Keratinocyte (primary cell): ENCODE data around the gene SPRED1.

Experiments used
- CTCF ChIP-seq, 3 experiments: IDR thresholded peaks in 1 of 3; conservative IDR thresholded peaks in 1 of 3; optimal IDR thresholded peaks in 1 of 3; 2 replicates in 2 of 3; 3 replicates in 1 of 3; pipeline versions ENCODE3 to v1.5.1; 2011; ENCODE audit warnings: low read length in 3 of 3, mild to moderate bottlenecking in 3 of 3, moderate library complexity in 2 of 3, control low read depth in 1 of 3, inconsistent platforms in 1 of 3; ENCODE audit not compliant: insufficient read depth in 2 of 3; ENCODE audit errors: extremely low read depth in 1 of 3
- EZH2 ChIP-seq: IDR thresholded peaks from one replicate; pipeline ENCODE4 v1.6.1; 2012; ENCODE audit warnings: inconsistent platforms, mild to moderate bottlenecking, low read length, moderate library complexity

- no peak for TF ChIP-seq CTCF (optimal IDR thresholded peaks at IDR 0.05 in 1 of 3, IDR thresholded peaks at IDR 0.05 in 1 of 3, conservative IDR thresholded peaks at IDR 0.05 in 1 of 3; ENCODE audit: extremely low read depth in 1 of 3, insufficient read depth in 2 of 3, low read length in 3 of 3)
- TF ChIP-seq EZH2 = no peak
Measured at GRCh38 chr15:38374029-38374428, 121.4 kb downstream of the SPRED1 start.
